Umbilical cord (tissue), 2 donors: ENCODE measurements around the gene GOLGA6L9. TPM values are rescaled to one million over a fixed set of nuclear protein-coding genes. Genes with fewer than 3 reads are reported as not detected.
A peak's percentile ranks its signal among the peaks of the same experiment; 100 is the strongest.
"Not testable (repeated sequence)": the region's sequence is repeated elsewhere in the genome, so short reads cannot be mapped to it uniquely, and the experiment has no call there.

ENCODE experiments used
- DNase-seq: peaks from one replicate; pipeline ENCODE4 v3.0.0-alpha.2; 2015; ENCODE audit warnings: low spot score
- total RNA-seq: library from RNA; depleted of rRNA; stranded (reverse); fragments of >200 nt; gene quantifications from one replicate; pipeline ENCODE4 v1.2.3, GENCODE V29; 2014; ENCODE audit warnings: low replicate concordance; ENCODE audit not compliant: insufficient read depth

Gene GOLGA6L9
- total RNA-seq, 1 donor from 2014 or later: 0.96 TPM

DNA sequence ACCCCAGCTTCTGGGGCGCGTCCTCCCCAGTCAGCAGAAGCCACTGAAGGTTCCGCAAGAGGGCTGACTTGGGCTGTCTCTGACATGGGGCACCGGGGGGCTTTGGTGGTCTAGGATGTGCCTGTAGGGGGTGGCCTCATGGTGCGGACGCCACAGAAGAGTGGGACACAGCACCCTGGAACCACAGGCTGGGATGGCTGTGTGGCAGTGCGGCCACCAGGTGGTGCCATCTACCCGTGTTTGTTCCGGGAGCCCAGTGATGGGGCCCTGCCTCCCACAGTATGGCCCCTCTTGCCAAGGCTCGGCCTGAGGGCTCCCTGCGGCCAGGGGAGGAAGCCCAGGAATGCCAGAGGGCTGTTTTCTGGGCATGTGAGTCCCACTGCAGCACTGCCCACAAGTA, 38.6 kb downstream of the GOLGA6L9 start:
- not testable (repeated sequence) for DNase-seq

DNA sequence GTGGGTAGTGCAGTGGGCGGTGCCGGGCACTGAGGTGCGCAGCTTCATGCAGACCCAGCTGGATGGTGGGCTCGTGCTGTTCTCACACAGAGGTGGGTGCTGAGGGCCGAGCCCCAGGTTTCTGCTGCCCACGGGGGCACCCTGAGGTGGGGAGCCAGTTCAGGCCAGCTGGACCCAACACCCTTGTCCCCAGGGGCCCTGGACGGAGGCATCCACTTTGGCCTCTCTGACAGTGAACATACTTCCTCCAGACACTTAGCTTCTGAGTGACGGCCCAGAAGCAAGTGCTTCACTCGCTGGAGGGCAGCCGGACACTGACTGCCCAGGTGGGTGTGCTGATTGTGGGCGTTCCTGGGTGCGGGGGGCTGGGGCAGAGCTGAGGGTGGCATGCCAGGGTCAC, 39.8 kb downstream of the GOLGA6L9 start:
- not testable (repeated sequence) for DNase-seq

DNA sequence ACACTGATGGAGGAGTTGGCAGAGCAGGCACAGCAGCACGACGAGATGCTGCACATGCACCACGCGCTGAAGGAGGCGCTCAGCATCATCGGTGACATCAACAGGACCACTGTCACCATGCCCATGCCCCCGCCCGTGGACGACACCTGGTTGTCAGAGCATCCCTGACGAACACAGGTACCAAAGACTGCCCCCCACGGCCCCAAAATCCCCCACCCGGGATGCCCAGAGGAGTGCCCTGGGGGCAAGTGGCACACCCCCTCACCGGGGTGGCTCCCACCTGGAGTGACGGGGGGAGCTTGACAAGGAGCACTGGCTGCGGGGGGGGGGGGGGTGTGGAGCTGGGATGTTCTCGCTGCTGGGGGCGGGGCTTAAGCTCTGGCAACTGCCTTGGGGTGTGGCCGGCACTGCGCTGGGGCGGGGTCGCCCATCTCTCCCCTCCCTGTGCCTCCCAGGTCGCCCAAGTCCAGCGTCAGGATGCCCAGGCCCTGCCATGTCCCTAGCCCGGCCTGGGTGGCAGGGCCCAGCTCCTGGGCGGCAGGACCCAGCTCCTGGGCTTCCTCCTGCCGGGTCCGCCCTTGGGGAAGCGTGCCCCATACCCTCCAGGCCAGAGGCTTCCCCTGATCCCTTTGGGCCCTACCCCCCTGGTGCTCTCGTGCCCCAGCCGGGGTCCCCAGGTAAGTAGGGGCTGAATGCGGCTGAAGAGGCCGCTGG, 42.8 kb downstream of the GOLGA6L9 start:
- DNase-seq: peak; percentile 0

DNA sequence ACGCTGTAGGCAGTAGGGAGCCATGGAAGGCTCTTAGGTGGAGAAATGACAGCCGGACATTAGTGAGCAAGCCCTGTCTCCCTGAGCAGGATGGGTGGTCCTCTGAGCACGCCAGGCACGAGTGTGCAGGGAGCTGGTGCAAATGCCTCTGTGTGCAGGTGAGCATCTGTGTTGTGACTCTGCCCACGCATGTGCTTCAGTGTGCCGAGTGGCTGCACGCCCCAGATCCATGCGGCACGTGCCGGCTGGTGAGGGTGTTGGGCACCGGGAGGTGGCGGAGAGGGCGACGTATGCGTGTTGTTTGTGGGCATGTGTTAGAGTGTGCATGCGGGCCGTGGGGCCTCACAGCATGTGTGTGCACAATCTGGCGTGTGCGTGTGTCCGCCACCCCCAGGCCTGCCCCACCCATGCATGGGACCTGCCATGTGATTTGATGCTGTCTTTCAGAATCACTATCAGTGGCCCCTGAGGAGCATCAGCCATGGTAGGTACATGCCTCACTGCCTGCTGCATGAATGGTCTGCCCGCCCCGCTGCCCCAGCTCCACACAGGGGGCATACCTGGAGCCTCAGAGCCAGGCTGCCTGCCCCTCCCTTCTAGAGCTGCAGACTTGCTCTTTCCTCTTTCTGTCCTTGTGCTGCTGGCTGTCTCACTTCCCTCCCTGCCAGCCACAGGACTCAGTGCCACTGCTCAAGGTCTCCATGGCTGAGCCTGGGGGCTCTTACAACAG, 45.1 kb downstream of the GOLGA6L9 start:
- not testable (repeated sequence) for DNase-seq

DNA sequence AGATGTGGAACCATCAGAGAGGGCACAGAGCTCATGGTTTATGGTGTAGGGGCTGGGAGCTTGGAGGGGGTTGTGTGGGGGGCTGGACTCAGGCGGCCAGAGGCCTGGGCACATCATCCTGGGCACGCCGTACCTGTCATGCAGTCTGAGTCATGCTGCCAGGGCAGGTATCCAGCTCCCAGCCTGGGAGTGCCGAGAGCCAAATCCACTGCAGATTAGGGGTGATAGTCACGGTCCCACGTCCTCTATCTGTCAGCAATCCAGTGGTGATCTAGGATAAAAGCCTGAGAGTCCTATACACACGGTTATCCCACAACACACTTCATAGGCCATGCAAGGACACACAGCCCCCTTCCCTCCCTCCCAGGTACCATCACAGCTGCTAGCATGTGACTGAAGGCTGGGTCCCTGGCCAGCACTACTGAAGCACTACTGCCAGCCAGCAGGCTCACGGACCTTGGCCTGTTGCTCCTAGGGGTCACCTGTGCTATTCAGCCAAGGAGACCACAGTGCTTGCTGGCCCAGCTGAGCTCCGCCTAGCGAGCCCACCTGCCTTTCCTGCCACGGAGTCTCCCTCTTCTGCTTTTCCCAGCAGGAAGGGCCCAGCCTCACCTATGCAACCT, 45.8 kb downstream of the GOLGA6L9 start:
- DNase-seq: not testable (repeated sequence)

DNA sequence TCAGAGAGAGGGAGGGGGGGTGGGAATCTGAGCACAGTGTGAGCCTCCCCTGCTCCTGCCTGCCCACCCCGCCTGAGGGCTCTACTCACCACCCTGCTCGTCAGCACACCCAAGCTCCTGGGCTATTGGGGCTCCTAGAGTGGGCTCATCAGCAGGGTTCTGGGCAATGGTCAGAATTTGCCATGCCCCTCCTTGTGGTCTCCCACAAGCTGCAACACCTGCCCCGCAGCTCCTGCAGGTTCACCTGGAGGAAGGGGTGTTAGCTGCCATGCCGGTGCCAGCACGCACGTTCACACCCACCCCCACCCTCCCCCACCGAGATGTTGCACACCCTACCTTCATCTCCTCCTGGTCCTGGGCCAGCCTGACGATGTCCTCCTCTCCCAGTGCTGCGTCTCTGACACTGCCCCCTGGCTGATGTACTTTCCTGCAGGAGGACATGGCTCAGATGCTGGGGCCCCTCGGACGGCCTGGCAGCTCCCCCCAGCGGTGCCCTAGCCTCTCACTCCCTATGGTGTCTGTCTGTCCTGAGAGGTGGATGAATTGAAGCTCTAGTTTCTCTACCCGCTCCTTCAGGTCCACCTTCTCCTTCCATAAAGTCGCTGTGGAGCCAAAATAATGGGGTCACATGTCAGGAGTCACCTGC, 47.2 kb downstream of the GOLGA6L9 start:
- not testable (repeated sequence) for DNase-seq

DNA sequence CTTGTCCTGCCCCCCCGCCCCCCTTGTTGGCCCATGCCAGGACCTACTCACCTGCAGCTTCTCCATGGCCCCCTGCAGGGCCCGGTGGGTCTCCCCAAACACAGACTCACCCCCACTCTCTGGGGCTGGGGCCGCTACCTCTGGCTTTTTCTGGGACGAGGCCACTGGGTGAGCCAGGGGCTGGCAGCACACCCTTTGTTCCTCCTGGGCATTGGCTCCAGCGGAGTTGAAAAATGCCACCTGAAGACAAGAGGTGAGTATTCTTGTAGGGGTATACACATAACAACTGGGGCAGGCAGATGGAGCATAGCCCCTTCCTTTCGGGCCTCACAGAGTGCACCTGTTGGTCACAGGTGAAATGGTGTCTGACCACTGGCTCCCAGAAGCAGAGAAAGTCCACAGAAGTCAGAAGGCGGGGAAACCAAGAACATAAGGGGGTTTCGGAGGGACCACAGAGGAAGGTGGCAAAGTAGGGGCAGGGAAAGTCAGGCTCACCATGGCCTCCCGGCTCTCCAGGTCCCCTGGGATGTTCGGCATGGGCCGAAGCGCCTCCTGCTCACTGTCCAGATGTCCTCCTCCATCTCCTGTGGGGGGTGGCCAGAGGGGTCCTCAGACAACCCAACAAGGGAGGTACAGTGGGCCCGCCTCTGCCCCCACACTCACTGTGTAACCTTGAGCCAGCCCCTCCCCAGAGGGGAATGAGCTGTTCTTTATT, 47.9 kb downstream of the GOLGA6L9 start:
- DNase-seq: not testable (repeated sequence)

Other genes starting within 250 kb of the GOLGA6L9 start
- 12.5 TPM for gene EFL1, start 167.1 kb upstream of the GOLGA6L9 start, total RNA-seq
- gene SAXO2, start 167.0 kb upstream of the GOLGA6L9 start, total RNA-seq: 2.4 TPM
- 4.3 TPM for gene GOLGA6L10, start 80.3 kb upstream of the GOLGA6L9 start, total RNA-seq
- gene RPS17, start 110.6 kb downstream of the GOLGA6L9 start, total RNA-seq: 1,557 TPM
- 9.9 TPM for gene CPEB1, start 217.5 kb downstream of the GOLGA6L9 start, total RNA-seq